PFSK-1 (cell line): Measurements from ENCODE around the gene ATP6V1F.

Experiments used
- FOXP2 ChIP-seq: optimal IDR thresholded peaks from 2 replicates; pipeline ENCODE3; 2011; ENCODE audit warnings: borderline replicate concordance, control low read depth, inconsistent platforms; ENCODE audit not compliant: insufficient read depth; ENCODE audit errors: extremely low read length, extremely low read depth
- POLR2AphosphoS5 ChIP-seq: IDR thresholded peaks from 2 replicates; pipeline ENCODE4 v1.6.1; 2012; ENCODE audit warnings: low read depth, mild to moderate bottlenecking, control low read depth, low read length, moderate library complexity
- REST ChIP-seq, 2 experiments: IDR thresholded peaks; 2 replicates each; pipeline versions ENCODE4 v1.6.1 to v1.8.0; 2011 to 2012; ENCODE audit warnings: low read depth in 2 of 2, low read length in 2 of 2, control low read depth in 1 of 2, inconsistent platforms in 1 of 2, mild to moderate bottlenecking in 1 of 2, moderate library complexity in 1 of 2; ENCODE audit not compliant: insufficient read depth in 1 of 2
- SIN3A ChIP-seq: IDR thresholded peaks from 2 replicates; pipeline ENCODE4 v1.6.1; 2012; ENCODE audit warnings: mild to moderate bottlenecking, low read length, moderate library complexity, borderline replicate concordance; ENCODE audit not compliant: insufficient read depth
- TAF1 ChIP-seq: IDR thresholded peaks from 2 replicates; pipeline ENCODE4 v1.6.1; 2012; ENCODE audit warnings: low read length, control low read depth, borderline replicate concordance; ENCODE audit not compliant: insufficient read depth

Gene ATP6V1F

GRCh38 chr7:128848289-128849155 lies 14.1 kb upstream of the ATP6V1F start:
- TF ChIP-seq SIN3A (no peak), POLR2AphosphoS5 (no peak), REST (IDR thresholded peaks at IDR 0.05; ENCODE audit: insufficient read depth in 1 of 2, low read depth in 2 of 2, low read length in 2 of 2) (no peak), FOXP2 (no peak), TAF1 (no peak)

GRCh38 chr7:128849156-128849515 lies 13.5 kb upstream of the ATP6V1F start:
- no peak for TF ChIP-seq SIN3A
- no peak for TF ChIP-seq REST (IDR thresholded peaks at IDR 0.05; ENCODE audit: insufficient read depth in 1 of 2, low read depth in 2 of 2, low read length in 2 of 2)
- TF ChIP-seq POLR2AphosphoS5 = no peak
- no peak for TF ChIP-seq FOXP2
- TF ChIP-seq TAF1 = no peak

- TF ChIP-seq SIN3A (no peak), TAF1 (no peak), REST (IDR thresholded peaks at IDR 0.05; ENCODE audit: insufficient read depth in 1 of 2, low read depth in 2 of 2, low read length in 2 of 2) (no peak), POLR2AphosphoS5 (no peak), FOXP2 (no peak)
Measured at GRCh38 chr7:128849804-128850490, 12.7 kb upstream of the ATP6V1F start.

- TF ChIP-seq REST (IDR thresholded peaks at IDR 0.05; ENCODE audit: insufficient read depth in 1 of 2, low read depth in 2 of 2, low read length in 2 of 2) (no peak), POLR2AphosphoS5 (no peak), FOXP2 (no peak), SIN3A (no peak)
Measured at GRCh38 chr7:128852537-128853254, 10.0 kb upstream of the ATP6V1F start.
